Stimulated activated CD8-positive, alpha-beta memory T cell treated with anti-CD3 and anti-CD28 coated beads, Interleukin-7, amount 100 ng/mL, for 48 hours (primary cell): ENCODE measurements around the gene ATF7.
"Not testable (repeated sequence)": the region's sequence is repeated elsewhere in the genome, so short reads cannot be mapped to it uniquely, and the experiment has no call there.

Source experiments
- DNase-seq, 2 donors: peaks; one replicate each; pipeline ENCODE4 v3.0.0-alpha.2; 2020; ENCODE audit warnings: low read depth in 1 of 2; ENCODE audit errors: extremely low read depth in 1 of 2

The ATF7 gene

DNA sequence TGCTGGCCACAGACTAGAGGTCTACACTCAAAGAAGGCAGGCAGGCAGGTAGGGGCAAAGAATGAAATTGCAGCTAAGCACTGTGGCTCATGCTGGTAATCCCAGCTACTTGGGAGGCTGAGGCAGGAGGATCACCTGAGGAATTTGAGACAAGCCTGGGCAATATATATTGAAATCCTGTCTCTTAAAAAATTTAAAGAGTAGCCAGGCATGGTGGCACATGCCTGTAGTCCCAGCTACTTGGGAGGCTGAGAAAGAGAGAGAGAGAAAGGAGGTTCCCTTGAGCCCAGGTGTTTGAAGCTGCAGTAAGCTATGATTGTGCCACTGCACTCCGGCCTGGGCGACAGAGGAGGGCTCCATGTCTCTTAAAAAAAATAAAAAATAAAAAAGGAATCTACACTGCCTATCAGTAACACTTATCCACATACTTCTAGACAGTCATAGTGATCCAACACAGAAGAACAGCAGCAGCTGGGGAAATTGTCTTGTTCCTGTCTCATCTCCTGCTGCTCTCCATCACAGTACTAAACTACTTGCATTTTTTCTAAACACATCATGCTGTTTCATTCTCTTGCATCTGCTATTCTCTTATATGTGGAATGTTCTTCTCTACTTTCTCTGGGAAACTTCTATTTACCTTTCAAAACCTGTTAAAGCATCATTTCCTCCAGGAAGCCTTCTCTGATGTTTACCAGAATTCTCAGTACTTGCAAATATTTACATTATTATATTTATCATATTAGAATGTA lies 57.2 kb downstream of the ATF7 start:
- no peak for DNase-seq

DNA sequence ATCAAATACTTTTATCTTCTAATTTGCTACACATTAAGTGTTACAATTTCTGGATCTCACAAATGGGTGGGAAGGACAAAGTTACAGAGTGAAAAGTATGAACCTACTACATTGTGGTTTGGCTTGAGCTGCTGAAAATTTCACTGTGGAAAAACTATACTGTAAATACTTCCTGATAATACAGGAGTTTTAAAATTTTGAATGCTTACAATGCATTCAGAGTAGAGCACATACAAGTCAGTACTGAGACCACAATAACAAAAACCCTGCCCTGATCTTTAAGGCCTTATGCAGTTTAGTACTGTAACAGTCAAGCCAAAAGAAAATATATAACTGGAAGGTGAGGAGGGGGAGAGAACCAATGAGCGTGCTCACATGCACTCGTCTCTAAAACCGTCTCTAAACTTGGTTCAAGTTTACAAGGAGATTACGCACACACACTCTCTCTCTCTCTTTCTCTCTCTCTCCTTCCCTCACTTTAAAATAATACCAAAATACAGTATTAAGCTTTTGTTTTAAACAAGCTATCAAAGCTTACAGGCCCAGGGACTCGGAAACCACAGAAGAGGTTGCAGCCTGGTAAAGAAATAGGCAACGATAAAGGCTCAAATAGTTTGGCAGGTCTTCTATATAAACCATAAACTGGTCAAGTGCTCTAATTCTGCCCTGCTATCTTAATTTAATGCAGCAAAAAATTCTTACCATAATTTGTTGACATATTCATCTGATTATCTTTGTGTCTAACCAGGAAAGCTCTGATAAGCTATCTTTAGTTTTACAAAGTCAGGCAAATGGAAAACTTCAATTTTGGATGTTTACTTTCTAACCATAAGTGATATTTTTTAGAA lies 58.0 kb downstream of the ATF7 start:
- DNase-seq = no peak

DNA sequence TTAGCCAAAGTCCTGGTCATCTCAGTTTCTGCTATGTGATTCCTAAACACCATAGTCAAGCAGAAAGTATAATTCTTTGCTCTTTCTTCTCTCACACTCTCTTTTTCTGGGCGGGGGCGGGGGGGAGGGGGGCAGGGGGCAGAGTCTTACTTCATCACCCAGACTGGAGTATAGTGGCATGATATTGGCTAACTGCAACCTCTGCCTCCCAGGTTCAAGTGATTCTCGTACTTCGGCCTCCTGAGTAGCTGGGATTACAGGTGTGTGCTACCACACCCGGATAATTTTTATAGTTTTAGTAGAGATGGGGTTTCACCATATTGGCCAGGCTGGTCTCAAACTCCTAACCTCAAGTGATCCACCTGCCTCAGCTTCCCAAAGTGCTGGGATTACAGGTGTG lies 60.8 kb downstream of the ATF7 start:
- not testable (repeated sequence) for DNase-seq

DNA sequence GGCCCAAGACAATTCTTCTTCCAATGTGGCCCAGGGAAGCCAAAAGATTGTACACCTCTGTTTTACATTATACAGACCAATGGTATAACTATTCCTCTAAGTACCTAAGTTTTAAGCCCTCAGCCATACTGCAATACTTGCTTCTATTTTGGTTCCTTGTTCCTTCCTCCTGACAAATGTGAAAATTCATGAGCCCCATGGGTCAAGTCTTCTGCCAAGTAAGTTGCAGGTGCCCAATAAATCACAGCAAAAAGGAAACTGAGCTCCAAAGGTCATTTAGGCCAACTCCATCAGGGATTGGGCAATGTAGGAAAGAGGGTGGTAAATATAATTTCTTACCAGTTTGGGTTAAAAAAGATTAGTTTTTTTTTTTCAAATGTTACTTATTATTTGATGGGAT lies 61.2 kb downstream of the ATF7 start:
- no peak for DNase-seq

DNA sequence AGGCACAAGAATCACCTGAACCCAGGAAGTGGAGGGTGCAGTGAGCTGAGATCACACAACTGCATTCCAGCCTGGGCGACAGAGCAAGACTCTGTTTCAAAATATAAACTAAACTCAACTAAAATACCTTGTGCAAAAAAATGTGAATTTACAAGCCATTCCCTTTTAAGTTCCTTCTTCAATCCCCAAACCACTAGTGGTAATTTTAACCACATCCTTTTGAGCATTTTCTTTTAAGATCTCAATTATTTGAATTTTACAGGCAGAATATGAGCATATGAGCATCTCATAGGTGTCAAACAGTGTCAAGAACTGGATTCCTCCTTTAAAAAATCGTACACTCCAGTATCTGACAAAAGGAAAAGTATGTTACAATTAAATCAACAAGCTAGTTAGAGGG lies 61.9 kb downstream of the ATF7 start:
- no peak for DNase-seq

DNA sequence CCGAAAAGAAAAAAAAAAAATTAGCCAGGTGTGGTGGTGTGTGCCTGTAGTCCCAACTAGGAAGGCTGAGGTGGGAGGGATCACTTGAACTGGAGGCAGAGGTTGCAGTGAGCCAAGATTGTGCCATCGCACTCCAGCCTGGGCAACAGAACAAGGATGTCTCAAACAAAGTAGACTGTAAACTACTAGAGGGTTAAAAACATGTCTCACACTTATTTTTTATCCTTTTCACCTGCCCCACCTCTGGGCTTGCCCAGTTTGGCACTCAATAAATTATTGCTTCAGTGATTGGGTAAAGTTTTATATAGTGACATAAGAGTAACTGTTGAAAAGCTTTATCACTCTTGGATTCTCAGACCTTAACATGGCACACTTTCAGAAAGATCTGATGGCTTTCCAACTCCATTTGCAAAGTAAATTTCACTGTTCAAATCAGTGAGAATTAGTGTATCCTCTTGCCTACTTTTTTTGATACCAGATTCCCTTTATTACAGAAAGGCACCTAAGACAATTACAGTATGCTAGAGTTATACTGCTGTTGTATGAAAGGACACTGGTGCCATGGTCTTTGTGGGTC lies 62.6 kb downstream of the ATF7 start:
- no peak for DNase-seq

DNA sequence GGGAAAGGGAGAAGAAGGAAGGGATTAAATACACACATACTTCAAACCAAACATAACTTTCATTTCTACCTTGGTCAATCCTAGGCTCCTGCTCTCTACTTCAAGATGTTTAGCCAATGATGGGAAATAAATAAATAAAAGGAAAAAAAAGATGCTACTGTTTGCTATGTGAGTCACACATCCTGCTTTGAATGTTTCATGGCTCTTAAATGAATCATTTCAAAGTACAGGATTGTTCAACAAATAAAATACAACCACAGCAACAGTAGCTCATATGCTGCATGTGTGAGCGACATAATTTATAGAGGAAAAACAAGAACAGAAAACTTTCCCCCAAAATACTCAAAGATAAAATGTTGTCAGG lies 64.6 kb downstream of the ATF7 start:
- DNase-seq = no peak

DNA sequence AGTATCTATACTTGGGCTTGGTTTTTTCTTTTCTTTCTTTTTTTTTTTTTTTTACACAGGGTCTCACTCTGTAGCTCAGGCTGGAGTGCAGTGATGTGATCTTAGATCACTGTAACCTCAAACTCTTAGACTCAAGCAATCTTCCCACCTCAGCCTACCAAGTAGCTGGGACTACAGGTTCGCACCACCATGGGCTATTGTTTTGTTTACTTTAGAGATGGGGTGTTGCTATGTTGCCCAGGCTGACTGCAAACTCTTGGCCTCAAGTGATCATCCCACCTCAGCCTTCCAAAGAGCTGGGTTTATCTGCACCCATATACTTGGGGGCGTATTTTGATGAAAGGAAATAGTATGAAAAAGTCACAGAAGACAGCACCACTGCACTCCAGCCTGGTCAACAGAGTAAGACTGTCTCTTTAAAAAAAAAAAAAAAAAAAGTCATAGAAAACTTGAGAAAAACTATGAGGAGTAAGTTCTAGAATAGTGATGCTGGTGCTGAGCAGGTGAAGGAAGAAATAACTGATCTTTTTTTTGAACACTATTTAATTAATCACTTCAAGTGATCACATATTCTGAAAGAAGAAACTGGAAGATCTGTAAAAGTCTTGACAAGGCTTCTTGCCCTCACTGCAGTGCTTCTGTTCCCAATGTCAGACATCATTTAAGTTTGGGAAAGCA lies 65.1 kb downstream of the ATF7 start:
- no peak for DNase-seq

DNA sequence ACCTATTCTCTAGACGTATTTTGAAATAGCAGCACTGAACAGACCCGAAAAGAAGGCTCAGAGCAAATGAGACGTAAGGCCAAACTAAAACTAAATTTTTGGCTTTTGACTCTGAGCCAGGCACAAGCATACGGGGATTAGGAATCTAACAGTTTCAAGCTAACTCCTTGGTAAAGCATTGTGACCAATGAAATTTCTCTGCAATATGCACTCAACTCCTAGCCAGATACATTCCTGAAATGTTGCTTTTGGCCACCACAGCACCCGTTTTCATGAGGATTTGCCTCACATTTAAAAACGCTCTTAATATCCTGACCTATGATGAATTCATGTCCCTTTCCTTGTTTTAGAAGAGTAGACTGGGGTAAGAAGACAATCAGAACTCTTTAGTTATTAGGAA lies 65.8 kb downstream of the ATF7 start:
- no peak for DNase-seq

DNA sequence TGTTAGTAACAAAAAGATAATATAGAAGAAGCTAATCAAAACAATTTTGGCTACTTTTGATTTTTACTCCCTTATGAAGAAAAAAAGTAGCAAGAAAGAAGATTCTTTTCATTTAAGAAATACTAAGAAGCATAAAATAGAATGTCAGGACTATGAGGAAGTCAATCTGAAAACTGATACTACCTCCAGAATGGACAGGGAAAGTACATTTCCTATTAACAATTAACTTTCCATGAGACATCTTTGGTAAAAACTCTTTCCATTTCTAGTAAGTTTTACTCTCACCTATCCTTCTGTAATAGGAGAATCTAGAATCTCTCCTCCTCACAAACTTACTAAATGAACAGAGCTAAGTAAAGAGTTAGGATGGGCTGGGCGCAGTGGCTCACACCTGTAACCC lies 67.6 kb downstream of the ATF7 start:
- DNase-seq = no peak

DNA sequence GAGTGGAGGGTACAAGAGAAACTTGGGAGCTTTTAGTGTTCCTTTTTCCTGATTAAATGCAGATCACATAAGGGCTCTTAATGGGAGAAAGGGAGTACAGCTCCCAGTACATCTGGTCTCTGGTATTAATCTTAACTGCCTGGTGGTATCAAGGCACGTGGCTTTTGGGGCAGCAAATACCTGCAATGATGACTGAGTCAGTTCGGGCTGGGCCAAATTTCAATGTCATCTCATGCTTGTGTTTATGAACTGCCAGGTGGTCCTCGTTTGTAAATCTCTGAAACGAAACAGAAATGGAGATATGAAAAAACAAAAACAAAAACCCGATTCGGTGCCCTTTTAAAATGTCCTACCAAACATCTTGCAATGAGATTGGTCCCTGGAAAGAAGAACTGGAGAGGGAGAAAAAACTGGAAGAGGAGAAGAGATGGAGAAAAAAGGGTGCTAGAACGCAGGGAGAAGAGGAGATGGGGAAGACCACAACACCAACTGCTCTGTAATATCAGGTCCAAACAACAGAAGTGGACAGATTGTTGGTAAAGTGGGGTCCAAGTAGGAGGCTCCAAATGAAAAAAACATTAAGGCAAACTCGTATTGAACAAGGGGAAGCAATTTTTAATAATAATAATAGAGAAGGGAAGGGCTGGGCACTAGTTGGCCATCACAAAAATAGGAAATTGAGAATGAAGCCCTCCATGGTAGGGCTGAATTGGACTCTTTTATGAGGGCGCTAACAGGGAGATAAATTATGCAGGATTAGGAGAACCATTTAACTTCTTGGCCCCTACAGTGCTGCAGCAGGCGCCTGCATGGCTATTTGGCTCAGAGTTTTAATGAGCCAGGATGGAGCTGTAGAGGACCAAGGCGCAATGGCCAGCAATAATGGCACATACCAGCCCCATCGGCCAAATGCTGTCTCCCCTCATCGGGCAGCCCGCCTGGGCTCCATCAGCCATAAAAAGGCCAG lies 73.5 kb downstream of the ATF7 start:
- DNase-seq = no peak

DNA sequence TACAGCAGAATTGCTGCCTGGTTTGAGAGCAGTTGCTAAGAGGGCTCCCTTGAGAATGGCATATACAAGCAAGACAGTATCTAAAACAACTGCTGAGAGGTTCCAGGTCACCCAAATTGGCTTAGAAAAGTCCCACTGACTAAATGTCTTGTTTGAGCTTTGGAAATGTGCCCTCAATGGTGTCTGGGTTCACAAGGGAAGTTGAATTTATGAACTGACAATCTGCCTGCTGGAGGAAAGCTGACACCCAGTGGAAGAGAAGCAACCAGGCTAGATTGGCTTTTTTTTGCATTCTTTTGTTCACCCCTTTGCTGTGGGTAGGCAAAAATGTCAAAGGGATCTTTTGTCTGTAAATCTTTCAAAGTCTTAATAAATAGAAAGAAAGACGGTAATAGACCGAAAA lies 74.3 kb downstream of the ATF7 start:
- DNase-seq = no peak

DNA sequence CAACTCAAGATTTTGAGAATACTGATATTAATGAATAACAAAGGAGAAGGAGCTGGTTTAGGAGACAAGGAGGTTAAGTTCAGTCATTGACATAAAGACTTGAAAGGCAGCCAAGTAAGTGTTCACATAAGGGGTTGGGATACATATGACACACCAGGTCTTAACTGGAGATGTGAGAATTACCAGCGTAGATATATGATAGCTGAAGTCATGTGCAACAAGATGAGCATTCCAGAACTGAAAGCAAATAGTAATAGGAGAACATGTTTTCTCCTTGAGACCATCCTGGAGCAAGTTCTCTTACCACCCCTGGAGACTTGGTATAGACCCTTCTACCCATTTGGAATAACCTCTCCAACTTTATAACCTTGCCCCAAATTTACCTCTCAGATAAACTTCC lies 75.6 kb downstream of the ATF7 start:
- no peak for DNase-seq

DNA sequence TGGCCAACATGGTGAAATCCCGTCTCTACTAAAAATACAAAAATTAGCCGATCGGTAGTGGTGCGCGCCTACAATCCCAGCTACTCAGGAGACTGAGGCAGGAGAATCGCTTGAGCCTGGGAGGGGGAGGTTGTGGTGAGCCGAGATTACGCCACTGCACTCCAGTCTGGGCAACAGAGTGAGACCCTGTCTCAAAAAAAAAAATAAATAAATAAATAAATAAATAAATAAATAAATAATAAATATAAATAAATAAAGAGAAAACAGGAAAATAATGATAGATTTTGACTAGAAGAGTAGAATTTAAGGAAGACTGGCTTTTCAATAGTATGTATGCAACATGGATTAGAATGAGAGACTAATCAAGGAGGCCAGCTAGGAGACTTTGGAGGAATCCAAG lies 76.1 kb downstream of the ATF7 start:
- DNase-seq = not testable (repeated sequence)

DNA sequence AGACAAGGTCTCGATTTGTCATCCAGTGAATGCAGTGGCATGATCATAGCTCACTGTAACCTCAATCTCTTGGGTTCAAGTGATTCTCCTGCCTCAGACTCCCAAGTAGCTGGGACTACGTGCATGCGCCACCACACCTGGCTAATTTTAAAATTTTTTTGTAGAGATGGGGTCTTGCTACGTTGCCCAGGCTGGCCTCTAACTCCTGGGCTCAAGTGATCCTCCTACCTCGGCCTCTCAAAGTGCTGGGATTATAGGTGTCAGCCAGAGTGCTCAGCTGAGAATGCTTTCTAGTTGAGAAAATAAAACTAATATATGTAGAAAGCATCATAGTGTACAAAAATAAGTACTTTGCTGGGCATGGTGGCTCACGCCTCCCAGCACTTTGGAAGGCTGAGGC lies 77.8 kb downstream of the ATF7 start:
- DNase-seq = not testable (repeated sequence)

DNA sequence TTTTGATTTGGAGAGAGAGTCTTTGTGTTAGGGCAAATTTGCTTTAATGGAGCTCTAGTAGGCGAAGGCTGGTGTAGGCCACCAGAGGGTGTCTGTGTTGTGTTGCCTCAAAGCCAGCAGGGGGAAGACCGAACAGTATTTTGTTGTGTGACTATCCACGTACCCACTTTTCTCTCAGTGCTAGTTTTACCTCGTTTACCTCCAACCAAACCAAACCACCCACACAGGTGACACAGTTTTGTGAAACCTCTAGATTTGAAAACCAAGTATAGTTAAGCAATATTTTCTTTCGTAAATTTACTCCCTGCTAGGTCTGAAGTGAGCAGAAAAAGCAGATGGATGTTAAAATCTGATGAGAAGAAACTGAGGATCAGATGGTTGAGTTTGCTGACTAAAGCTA lies 82.6 kb downstream of the ATF7 start:
- peak; percentile 6 to 42 for DNase-seq

DNA sequence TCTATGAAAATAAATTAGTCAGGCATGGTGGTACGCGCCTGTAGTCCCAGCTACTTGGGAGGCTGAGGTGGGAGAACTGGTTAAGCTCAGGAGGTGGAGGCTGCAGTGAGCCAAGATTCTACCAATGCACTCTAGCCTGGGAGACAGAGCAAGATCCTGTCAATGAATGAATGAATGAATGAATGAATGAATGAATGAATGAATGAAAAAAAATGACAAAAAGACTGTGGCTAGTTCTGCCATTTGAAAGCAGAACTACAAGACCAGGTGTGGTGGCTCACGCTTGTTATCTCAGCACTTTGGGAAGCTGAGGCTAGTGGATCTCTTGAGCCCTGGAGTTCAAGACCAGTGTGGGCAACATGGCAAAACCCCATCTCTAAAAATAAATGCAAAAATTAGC lies 86.7 kb downstream of the ATF7 start:
- DNase-seq = no peak

DNA sequence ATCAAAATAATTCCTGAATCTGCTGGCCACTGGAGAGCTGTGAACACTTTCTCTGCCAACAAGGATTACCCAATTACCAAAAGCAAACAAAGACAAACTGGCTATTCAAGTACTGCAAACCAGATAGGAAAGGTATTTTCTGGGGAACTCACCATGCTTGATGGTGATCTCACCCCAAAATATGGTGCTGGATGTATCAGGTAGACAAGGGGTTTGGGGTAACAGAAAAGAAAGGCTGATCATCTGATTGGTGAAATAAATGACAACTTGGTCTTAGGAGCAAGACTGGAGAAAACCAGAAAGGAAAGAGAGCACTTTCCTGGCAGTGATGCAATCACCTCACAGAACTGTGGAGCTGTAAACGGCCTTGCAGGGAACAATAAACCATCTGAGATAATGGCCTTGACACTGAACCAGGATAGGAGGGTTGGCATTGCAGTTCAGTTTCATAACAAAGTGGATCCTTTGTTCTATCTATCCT lies 87.9 kb downstream of the ATF7 start:
- no peak for DNase-seq

DNA sequence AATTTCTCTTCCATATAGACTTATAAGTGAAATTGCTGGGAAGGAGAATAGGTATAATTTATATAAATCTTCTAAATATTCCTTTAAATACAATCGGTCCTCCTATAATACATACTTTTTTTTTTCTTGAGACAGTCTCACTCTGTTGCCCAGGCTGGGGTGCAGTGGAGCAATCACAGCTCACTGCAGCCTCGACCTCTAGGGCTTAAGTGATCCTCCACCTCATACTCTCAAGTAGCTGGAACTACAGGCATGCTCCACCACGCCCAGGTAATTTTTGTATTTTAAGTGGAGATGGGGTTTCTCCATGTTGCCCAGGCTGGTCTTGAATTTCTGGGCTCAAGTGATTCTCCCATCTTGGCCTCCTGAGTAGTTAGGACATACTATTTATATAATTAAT lies 89.2 kb downstream of the ATF7 start:
- no peak for DNase-seq

DNA sequence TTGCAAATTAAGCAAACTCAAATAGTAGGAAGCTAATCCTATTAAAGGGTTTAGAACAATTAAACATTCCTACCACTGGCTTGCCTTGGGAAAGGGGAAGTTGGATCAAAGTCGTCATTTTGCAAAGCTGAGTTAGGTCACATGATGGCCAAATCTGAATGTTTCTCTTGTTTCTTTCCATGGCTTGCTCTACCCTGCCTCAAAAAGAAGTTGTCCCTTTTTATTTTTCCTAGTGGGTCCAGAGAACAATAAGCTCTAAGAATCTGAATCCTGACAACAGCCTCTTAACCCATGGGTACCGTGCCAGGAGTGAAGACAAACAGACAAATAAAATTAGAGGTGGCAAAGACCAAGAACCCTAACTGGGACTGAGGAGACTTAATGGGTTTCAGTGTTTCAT lies 92.7 kb downstream of the ATF7 start:
- no peak for DNase-seq
